MCF 10A (cell line): ENCODE results near the gene P4HB. TPM values are rescaled to one million over a fixed set of nuclear protein-coding genes. Genes with fewer than 3 reads are reported as not detected.
A peak's percentile ranks its signal among the peaks of the same experiment; 100 is the strongest.

Experiments
- BruUV-seq: library from RNA; stranded (reverse); fragments of 400-500 nt; replicated peaks from 2 replicates; lab custom pipeline; 2021; lab: Mats Ljungman, UMichigan
- CTCF ChIA-PET: fragments of 300-600 bp; sonication (Branson Sonifier 250); formaldehyde crosslinking; extraction: SDS; loops from one replicate; lab custom pipeline; 2021; ENCODE audit warnings: antibody characterized with exemption, inconsistent platforms; lab: Yijun Ruan, JAX
- POLR2A ChIA-PET: fragments of 300-600, 350-650 bp; sonication (Branson Sonifier 250); formaldehyde crosslinking; extraction: SDS; loops from one replicate; lab custom pipeline; 2020; ENCODE audit warnings: antibody characterized with exemption, inconsistent platforms; lab: Yijun Ruan, JAX
- DNase-seq: peaks from one replicate; pipeline ENCODE4 v3.0.0-alpha.2; 2018; ENCODE audit not compliant: unreplicated experiment
- H3K27ac Mint-ChIP-seq: one replicate; pipeline ENCODE4 v1.8.0; 2022; ENCODE audit warnings: mild to moderate bottlenecking, low read depth, mixed read lengths; ENCODE audit not compliant: unreplicated experiment
- H3K27me3 Mint-ChIP-seq: one replicate; pipeline ENCODE4 v1.8.0; 2022; ENCODE audit warnings: mixed read lengths; ENCODE audit not compliant: insufficient read depth, unreplicated experiment
- H3K36me3 Mint-ChIP-seq: one replicate; pipeline ENCODE4 v1.8.0; 2022; ENCODE audit warnings: mild to moderate bottlenecking, moderate library complexity, mixed read lengths; ENCODE audit not compliant: insufficient read depth, unreplicated experiment
- H3K4me1 Mint-ChIP-seq: one replicate; pipeline ENCODE4 v1.8.0; 2022; ENCODE audit warnings: mixed read lengths; ENCODE audit not compliant: insufficient read depth, unreplicated experiment
- H3K4me3 Mint-ChIP-seq: one replicate; pipeline ENCODE4 v1.8.0; 2022; ENCODE audit warnings: mild to moderate bottlenecking, moderate library complexity, mixed read lengths; ENCODE audit not compliant: unreplicated experiment
- H3K9me3 Mint-ChIP-seq: one replicate; pipeline ENCODE4 v1.8.0; 2022; ENCODE audit warnings: mixed read lengths; ENCODE audit not compliant: unreplicated experiment
- intact Hi-C: fragments of 100-400 bp; cut with micrococcal nuclease; formaldehyde crosslinking; loops from 2 replicates; pipeline ENCODE4 v1.14.1; 2022
- total RNA-seq: library from RNA; stranded (reverse); gene quantifications from 2 replicates; pipeline ENCODE4 v1.2.3, GENCODE V29; 2022
- TF ChIP-seq, protein P1 (sequence below): fragments of 200-600 bp; IDR thresholded peaks from one replicate; pipeline ENCODE4 v1.8.0; 2022; ENCODE audit warnings: antibody characterized with exemption, mild to moderate bottlenecking; ENCODE audit not compliant: unreplicated experiment

The P4HB gene
- total RNA-seq, 1 experiment from 2014 or later = 894 TPM

DNA sequence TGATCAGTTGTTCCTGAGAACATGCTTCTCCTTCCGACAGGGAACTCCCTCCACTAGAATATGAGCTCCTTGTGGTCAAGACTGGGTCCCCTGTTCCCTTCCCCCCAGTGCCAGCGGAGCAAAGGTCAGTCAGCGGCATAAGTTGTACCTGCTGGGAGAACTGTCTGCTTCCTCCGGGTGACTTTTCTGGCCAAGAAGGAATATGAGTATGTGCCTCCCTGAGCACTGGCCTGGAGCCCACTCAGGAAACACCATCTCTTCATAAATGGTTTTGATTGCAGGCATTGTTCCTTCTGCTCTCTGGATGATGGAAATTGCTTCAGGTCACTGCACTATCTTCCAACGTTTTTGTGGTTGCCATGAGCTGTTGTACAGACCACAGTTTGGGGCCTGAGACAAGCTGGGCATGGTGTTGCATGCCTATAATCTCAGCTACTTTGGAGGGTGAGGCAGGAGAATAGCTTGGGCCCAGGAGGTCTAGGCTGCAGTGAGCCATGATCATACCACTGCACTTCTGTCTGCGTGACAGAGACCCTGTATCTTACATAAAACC lies 2.9 kb upstream of the P4HB start:
- POLR2A ChIA-PET = interaction anchor here (0.7 to 1.7 kb wide), 8 partner anchors 22 to 188 kb away, joined by 3 to 5 read pairs (median 3); partner anchors contain the start of genes ARL16, HGS and MCRIP1
- no peaks in the 10 kb centered on the region for H3K9me3 Mint-ChIP-seq
- peak overlapping the region; percentile 63 for H3K27ac Mint-ChIP-seq
- peaks cover 23% of the 10 kb centered on the region for H3K4me1 Mint-ChIP-seq
- H3K36me3 Mint-ChIP-seq = peaks cover 82% of the 10 kb centered on the region
- BruUV-seq = no TSS peak
- intact Hi-C loops = loop anchor here (10.0 kb wide), 1 partner anchor 52 kb away; the partner anchor contains the start of genes PCYT2 and SIRT7
- no peak for DNase-seq
- peak overlapping the region; percentile 89 for H3K4me3 Mint-ChIP-seq
- CTCF ChIA-PET = interaction anchor here (0.7 kb wide), 1 partner anchor 31 kb away, joined by 5 read pairs; no protein-coding TSS in a partner anchor
- no peaks in the 10 kb centered on the region for H3K27me3 Mint-ChIP-seq
- TF ChIP-seq, protein P1, sequence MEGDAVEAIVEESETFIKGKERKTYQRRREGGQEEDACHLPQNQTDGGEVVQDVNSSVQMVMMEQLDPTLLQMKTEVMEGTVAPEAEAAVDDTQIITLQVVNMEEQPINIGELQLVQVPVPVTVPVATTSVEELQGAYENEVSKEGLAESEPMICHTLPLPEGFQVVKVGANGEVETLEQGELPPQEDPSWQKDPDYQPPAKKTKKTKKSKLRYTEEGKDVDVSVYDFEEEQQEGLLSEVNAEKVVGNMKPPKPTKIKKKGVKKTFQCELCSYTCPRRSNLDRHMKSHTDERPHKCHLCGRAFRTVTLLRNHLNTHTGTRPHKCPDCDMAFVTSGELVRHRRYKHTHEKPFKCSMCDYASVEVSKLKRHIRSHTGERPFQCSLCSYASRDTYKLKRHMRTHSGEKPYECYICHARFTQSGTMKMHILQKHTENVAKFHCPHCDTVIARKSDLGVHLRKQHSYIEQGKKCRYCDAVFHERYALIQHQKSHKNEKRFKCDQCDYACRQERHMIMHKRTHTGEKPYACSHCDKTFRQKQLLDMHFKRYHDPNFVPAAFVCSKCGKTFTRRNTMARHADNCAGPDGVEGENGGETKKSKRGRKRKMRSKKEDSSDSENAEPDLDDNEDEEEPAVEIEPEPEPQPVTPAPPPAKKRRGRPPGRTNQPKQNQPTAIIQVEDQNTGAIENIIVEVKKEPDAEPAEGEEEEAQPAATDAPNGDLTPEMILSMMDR = no peak

- intact Hi-C loops = loop anchor here (10.0 kb wide), 1 partner anchor 54 kb away; the partner anchor contains the start of genes PCYT2 and SIRT7
- H3K36me3 Mint-ChIP-seq = peaks cover 82% of the 10 kb centered on the region
Observed at GRCh38 chr17:81860756-81861568, 627 bp upstream of the P4HB start.

DNA sequence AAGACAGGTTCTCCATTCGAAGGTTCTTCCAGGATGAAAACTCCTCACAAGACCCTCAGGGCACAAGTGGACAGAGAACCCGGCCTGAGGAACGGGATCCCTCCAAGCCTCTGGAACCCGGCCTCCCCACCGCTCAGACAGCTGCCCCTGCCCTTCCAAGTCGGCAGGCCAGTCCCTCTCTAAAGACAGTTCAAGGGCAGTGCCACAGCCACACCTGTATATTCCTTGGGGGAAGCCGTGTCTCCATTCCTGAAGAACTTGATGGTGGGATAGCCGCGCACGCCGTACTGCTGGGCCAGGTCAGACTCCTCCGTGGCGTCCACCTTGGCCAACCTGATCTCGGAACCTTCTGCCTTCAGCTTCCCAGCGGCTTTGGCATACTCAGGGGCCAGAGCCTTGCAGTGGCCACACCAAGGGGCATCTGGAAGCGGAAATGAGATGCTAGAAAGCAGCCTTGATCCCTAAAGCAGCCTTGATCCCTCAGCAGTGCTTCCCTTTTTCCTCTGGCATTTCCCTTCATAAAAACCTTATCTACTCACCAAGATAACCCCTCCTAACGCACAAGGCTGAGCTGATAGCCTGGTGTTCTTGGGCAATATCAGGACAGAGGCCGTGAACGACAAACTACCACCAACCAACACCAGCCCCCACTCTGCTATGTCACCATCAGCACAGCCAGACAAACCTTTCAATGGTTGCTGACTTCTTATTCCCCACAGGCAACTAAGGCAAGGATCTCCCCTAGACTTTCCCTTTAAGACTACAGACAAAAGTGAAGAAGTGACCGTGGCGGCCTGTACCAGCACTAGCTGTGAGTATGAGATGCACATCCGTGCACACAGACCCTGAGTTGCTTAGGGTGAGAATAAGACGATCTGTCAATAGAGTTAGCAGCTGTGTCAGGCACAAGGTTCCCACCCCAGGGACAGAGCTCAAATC lies 1.1 kb downstream of the P4HB start:
- no peak for DNase-seq
- intact Hi-C loops = no loop called here
- Mint-ChIP-seq H3K27ac (peak overlapping the region; percentile 79), H3K27me3 (no peaks in the 10 kb centered on the region), H3K9me3 (no peaks in the 10 kb centered on the region), H3K4me1 (peaks cover 37% of the 10 kb centered on the region), H3K36me3 (peaks cover 85% of the 10 kb centered on the region), H3K4me3 (peak overlapping the region; percentile 89)
- ChIA-PET POLR2A (interaction anchor here (0.6 to 1.7 kb wide), 14 partner anchors 11 to 634 kb away, joined by 3 to 19 read pairs (median 6); partner anchors contain the start of genes ARHGDIA, CENPX, DCXR and HGS), CTCF (interaction anchor here (0.6 kb wide), 1 partner anchor 258 kb away, joined by 3 read pairs; no protein-coding TSS in a partner anchor)
- TF ChIP-seq, protein P1 = no peak
- TSS peak; percentile 56 for BruUV-seq

More at GRCh38 chr17:81860756-81861568, 627 bp upstream of the P4HB start:
- POLR2A ChIA-PET = interaction anchor here (0.6 to 2.5 kb wide), 21 partner anchors 9 to 437 kb away, joined by 3 to 27 read pairs (median 5); partner anchors contain the start of genes ARHGDIA, ARL16, CENPX and FASN
- Mint-ChIP-seq H3K4me1 (peaks cover 33% of the 10 kb centered on the region), H3K4me3 (peak overlapping the region; percentile 89), H3K27ac (peak overlapping the region; percentile 98), H3K9me3 (no peaks in the 10 kb centered on the region), H3K27me3 (no peaks in the 10 kb centered on the region)
- TF ChIP-seq, protein P1 = no peak
- BruUV-seq = TSS peak; percentile 59
- DNase-seq = peak; percentile 100
- CTCF ChIA-PET = no interaction called here
